HepG2 (cell line): ENCODE measurements around the gene PDZD4. TPM values are rescaled to one million over a fixed set of nuclear protein-coding genes. Genes with fewer than 3 reads are reported as not detected.
A peak's percentile ranks its signal among the peaks of the same experiment; 100 is the strongest.

Source experiments
- ARNTL ChIP-seq: sonication (generic); formaldehyde crosslinking; IDR thresholded peaks from 2 replicates; pipeline ENCODE4 v1.4.0; 2020; ENCODE audit warnings: mild to moderate bottlenecking, missing genetic modification reagents
- BATF2 ChIP-seq: sonication (generic); formaldehyde crosslinking; IDR thresholded peaks from 2 replicates; pipeline ENCODE4 v1.8.0; 2022; ENCODE audit warnings: mild to moderate bottlenecking, missing genetic modification reagents, moderate library complexity
- BORCS8-MEF2B ChIP-seq: sonication (generic); formaldehyde crosslinking; IDR thresholded peaks from 2 replicates; pipeline ENCODE4 v1.8.0; 2022; ENCODE audit warnings: mild to moderate bottlenecking, missing genetic modification reagents
- ETV6 ChIP-seq: sonication (generic); formaldehyde crosslinking; conservative IDR thresholded peaks from 2 replicates; pipeline ENCODE4 v1.4.0; 2020; ENCODE audit warnings: missing genetic modification reagents
- GLI4 ChIP-seq: sonication (generic); formaldehyde crosslinking; IDR thresholded peaks from 2 replicates; pipeline ENCODE4 v1.5.1; 2020; ENCODE audit warnings: missing genetic modification reagents, mild to moderate bottlenecking, moderate library complexity, borderline replicate concordance
- MATR3 ChIP-seq: sonication (generic); formaldehyde crosslinking; IDR thresholded peaks from 2 replicates; pipeline ENCODE4 v1.4.0; 2020; ENCODE audit warnings: missing genetic modification reagents
- NFKB2 ChIP-seq: sonication (generic); formaldehyde crosslinking; IDR thresholded peaks from 2 replicates; pipeline ENCODE4 v1.4.0; 2020; ENCODE audit warnings: missing genetic modification reagents, borderline replicate concordance
- TOPORS ChIP-seq: sonication (generic); formaldehyde crosslinking; IDR thresholded peaks from 2 replicates; pipeline ENCODE4 v1.8.0; 2023; ENCODE audit warnings: mild to moderate bottlenecking, missing genetic modification reagents
- ZBTB8A ChIP-seq: sonication (generic); formaldehyde crosslinking; IDR thresholded peaks from 2 replicates; pipeline ENCODE4 v1.4.0; 2020; ENCODE audit warnings: mild to moderate bottlenecking, low read depth, missing genetic modification reagents, borderline replicate concordance
- ZNF292 ChIP-seq: sonication (generic); formaldehyde crosslinking; IDR thresholded peaks from 2 replicates; pipeline ENCODE4 v1.8.1; 2022; ENCODE audit warnings: mild to moderate bottlenecking, low read depth, missing genetic modification reagents, borderline replicate concordance
- ZNF335 ChIP-seq: sonication (generic); formaldehyde crosslinking; IDR thresholded peaks from 2 replicates; pipeline ENCODE4 v1.4.0; 2020; ENCODE audit warnings: missing genetic modification reagents
- ZNF510 ChIP-seq: sonication (generic); formaldehyde crosslinking; IDR thresholded peaks from 2 replicates; pipeline ENCODE4 v1.4.0; 2020; ENCODE audit warnings: low read depth, mild to moderate bottlenecking, missing genetic modification reagents
- ZNF75D ChIP-seq: sonication (generic); formaldehyde crosslinking; IDR thresholded peaks from 2 replicates; pipeline ENCODE4 v1.8.1; 2023; ENCODE audit warnings: missing genetic modification reagents, mild to moderate bottlenecking, borderline replicate concordance
- polyA plus RNA-seq, 8 experiments: library from polyadenylated mRNA; depleted of rRNA in 3 of 8; stranded (reverse) in 7 of 8; unstranded in 1 of 8; fragments of >200 nt; fragmentation: Illumina TruSeq in 4 of 8; extraction: Trizol in 4 of 8; gene quantifications; 2 replicates each; pipeline versions ENCODE4 v1.2.1 to v1.2.3, GENCODE V29; 2011 to 2016; ENCODE audit warnings: low read depth in 4 of 8, missing spikeins in 1 of 8, mixed read lengths in 1 of 8; ENCODE audit not compliant: insufficient read depth in 1 of 8
- total RNA-seq, 5 experiments: library from RNA; depleted of rRNA; stranded (reverse); fragments of >200 nt; fragmentation: Illumina TruSeq; extraction: Trizol; gene quantifications; 2 replicates each; pipeline ENCODE4 v1.2.3, GENCODE V29; 2016; ENCODE audit warnings: low read depth in 1 of 5
- TF ChIP-seq, protein P1 (sequence below): sonication (generic); formaldehyde crosslinking; IDR thresholded peaks from 2 replicates; pipeline ENCODE4 v1.4.0; 2020; ENCODE audit warnings: mild to moderate bottlenecking, missing genetic modification reagents, borderline replicate concordance
- TF ChIP-seq, protein P2 (sequence below), 2 experiments: fragments of 450-650 bp in 1 of 2; sonication (generic) in 1 of 2; formaldehyde crosslinking; IDR thresholded peaks; 2 replicates each; pipeline versions ENCODE4 v1.5.0 to v1.8.0; 2020 to 2022; ENCODE audit warnings: mild to moderate bottlenecking in 1 of 2, missing genetic modification reagents in 1 of 2
- TF ChIP-seq, protein P3 (sequence below): sonication (generic); formaldehyde crosslinking; IDR thresholded peaks from 2 replicates; pipeline ENCODE4 v1.4.0; 2020; ENCODE audit warnings: low read depth, missing genetic modification reagents
- TF ChIP-seq, protein P4 (sequence below): IDR thresholded peaks from 2 replicates; pipeline ENCODE4 v1.6.1; 2016; ENCODE audit warnings: missing compliant biosample characterization, missing genetic modification reagents, borderline replicate concordance

PDZD4 gene
- total and polyA plus RNA-seq, 2 of the 13 experiments (the other 11 are each of a cell fraction or from before 2014, with no cell fraction given), result not detected

- TF ChIP-seq, protein P1, sequence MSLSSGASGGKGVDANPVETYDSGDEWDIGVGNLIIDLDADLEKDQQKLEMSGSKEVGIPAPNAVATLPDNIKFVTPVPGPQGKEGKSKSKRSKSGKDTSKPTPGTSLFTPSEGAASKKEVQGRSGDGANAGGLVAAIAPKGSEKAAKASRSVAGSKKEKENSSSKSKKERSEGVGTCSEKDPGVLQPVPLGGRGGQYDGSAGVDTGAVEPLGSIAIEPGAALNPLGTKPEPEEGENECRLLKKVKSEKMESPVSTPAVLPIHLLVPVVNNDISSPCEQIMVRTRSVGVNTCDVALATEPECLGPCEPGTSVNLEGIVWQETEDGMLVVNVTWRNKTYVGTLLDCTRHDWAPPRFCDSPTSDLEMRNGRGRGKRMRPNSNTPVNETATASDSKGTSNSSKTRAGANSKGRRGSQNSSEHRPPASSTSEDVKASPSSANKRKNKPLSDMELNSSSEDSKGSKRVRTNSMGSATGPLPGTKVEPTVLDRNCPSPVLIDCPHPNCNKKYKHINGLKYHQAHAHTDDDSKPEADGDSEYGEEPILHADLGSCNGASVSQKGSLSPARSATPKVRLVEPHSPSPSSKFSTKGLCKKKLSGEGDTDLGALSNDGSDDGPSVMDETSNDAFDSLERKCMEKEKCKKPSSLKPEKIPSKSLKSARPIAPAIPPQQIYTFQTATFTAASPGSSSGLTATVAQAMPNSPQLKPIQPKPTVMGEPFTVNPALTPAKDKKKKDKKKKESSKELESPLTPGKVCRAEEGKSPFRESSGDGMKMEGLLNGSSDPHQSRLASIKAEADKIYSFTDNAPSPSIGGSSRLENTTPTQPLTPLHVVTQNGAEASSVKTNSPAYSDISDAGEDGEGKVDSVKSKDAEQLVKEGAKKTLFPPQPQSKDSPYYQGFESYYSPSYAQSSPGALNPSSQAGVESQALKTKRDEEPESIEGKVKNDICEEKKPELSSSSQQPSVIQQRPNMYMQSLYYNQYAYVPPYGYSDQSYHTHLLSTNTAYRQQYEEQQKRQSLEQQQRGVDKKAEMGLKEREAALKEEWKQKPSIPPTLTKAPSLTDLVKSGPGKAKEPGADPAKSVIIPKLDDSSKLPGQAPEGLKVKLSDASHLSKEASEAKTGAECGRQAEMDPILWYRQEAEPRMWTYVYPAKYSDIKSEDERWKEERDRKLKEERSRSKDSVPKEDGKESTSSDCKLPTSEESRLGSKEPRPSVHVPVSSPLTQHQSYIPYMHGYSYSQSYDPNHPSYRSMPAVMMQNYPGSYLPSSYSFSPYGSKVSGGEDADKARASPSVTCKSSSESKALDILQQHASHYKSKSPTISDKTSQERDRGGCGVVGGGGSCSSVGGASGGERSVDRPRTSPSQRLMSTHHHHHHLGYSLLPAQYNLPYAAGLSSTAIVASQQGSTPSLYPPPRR (CRISPR knock-in tag), result no peak
- no peak for TF ChIP-seq GLI4
- TF ChIP-seq ETV6 (CRISPR knock-in tag), result no peak
- TF ChIP-seq, protein P2, sequence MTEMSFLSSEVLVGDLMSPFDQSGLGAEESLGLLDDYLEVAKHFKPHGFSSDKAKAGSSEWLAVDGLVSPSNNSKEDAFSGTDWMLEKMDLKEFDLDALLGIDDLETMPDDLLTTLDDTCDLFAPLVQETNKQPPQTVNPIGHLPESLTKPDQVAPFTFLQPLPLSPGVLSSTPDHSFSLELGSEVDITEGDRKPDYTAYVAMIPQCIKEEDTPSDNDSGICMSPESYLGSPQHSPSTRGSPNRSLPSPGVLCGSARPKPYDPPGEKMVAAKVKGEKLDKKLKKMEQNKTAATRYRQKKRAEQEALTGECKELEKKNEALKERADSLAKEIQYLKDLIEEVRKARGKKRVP (CRISPR knock-in tag; IDR thresholded peaks at IDR 0.05), result no peak
- no peak for TF ChIP-seq ZNF510 (CRISPR knock-in tag)
- peak; percentile 93 for TF ChIP-seq ARNTL (CRISPR knock-in tag)
- no peak for TF ChIP-seq ZNF75D (CRISPR knock-in tag)
- TF ChIP-seq, protein P3, sequence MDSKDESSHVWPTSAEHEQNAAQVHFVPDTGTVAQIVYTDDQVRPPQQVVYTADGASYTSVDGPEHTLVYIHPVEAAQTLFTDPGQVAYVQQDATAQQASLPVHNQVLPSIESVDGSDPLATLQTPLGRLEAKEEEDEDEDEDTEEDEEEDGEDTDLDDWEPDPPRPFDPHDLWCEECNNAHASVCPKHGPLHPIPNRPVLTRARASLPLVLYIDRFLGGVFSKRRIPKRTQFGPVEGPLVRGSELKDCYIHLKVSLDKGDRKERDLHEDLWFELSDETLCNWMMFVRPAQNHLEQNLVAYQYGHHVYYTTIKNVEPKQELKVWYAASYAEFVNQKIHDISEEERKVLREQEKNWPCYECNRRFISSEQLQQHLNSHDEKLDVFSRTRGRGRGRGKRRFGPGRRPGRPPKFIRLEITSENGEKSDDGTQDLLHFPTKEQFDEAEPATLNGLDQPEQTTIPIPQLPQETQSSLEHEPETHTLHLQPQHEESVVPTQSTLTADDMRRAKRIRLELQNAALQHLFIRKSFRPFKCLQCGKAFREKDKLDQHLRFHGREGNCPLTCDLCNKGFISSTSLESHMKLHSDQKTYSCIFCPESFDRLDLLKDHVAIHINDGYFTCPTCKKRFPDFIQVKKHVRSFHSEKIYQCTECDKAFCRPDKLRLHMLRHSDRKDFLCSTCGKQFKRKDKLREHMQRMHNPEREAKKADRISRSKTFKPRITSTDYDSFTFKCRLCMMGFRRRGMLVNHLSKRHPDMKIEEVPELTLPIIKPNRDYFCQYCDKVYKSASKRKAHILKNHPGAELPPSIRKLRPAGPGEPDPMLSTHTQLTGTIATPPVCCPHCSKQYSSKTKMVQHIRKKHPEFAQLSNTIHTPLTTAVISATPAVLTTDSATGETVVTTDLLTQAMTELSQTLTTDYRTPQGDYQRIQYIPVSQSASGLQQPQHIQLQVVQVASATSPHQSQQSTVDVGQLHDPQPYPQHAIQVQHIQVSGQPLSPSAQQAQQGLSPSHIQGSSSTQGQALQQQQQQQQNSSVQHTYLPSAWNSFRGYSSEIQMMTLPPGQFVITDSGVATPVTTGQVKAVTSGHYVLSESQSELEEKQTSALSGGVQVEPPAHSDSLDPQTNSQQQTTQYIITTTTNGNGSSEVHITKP (CRISPR knock-in tag), result no peak
- 0 out of 2 replicates have a peak, but pooled peaks have one; percentile 16 for TF ChIP-seq BORCS8-MEF2B
- no peak for TF ChIP-seq ZBTB8A (CRISPR knock-in tag)
- TF ChIP-seq TOPORS (CRISPR knock-in tag), result no peak
- TF ChIP-seq NFKB2 (CRISPR knock-in tag), result no peak
- TF ChIP-seq, protein P4, sequence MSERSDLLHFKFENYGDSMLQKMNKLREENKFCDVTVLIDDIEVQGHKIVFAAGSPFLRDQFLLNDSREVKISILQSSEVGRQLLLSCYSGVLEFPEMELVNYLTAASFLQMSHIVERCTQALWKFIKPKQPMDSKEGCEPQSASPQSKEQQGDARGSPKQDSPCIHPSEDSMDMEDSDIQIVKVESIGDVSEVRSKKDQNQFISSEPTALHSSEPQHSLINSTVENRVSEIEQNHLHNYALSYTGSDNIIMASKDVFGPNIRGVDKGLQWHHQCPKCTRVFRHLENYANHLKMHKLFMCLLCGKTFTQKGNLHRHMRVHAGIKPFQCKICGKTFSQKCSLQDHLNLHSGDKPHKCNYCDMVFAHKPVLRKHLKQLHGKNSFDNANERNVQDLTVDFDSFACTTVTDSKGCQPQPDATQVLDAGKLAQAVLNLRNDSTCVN (CRISPR knock-in tag), result no peak
- TF ChIP-seq MATR3 (CRISPR knock-in tag), result no peak
- no peak for TF ChIP-seq ZNF335 (CRISPR knock-in tag)
- TF ChIP-seq ZNF292 (CRISPR knock-in tag), result no peak
- no peak for TF ChIP-seq BATF2 (CRISPR knock-in tag)
Measured at GRCh38 chrX:153763298-153763932, 66.9 kb downstream of the PDZD4 start (continued).
